Measurements from ENCODE around the gene SLC1A2.

Gene SLC1A2

GRCh38 chr11:35280727-35281126 lies 138.6 kb downstream of the SLC1A2 start:
- no peaks in the 10 kb centered on the region for H3K27me3 ChIP-seq (ENCODE audit: control insufficient read depth, insufficient read depth, low read length)
- H3K27ac ChIP-seq (ENCODE audit: low read depth, low read length): no peak overlapping the region
- no peaks in the 10 kb centered on the region; the same call in 1 of the 2 replicates for H3K4me1 ChIP-seq (ENCODE audit: control insufficient read depth, insufficient read depth, low read length)
- no peak overlapping the region for H3K9ac ChIP-seq (ENCODE audit: low read length)
- no peaks in the 10 kb centered on the region for H3K9me3 ChIP-seq (ENCODE audit: control insufficient read depth, insufficient read depth, low read depth, low read length)
- H3K36me3 ChIP-seq (ENCODE audit: control insufficient read depth, insufficient read depth, low read length): no peaks in the 10 kb centered on the region
- no peak overlapping the region for H3K4me3 ChIP-seq (ENCODE audit: low read depth, low read length)

DNA sequence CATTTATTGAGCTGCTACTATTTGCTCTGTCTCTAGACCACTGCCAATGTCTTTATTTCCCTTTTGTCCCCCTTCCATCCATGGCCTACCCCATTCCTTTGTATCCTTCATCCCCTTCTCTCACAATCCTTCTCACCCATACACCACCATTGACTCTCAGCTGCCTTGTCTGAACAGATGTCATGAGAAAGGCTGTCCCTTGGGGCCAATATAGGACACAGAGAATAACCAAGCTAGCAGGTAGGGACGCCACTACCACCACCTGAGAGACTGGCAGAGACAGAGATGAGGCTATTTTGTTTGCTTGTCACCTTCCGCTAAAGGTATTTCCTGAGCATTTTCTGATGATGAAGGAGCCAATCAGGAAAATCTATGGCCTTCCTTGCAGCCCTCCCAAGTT lies 141.5 kb downstream of the SLC1A2 start:
- Histone ChIP-seq H3K36me3 (ENCODE audit: control insufficient read depth, insufficient read depth, low read length) (no peaks in the 10 kb centered on the region), H3K27me3 (ENCODE audit: control insufficient read depth, insufficient read depth, low read length) (no peaks in the 10 kb centered on the region), H3K4me3 (ENCODE audit: low read depth, low read length) (no peak overlapping the region), H3K4me1 (ENCODE audit: control insufficient read depth, insufficient read depth, low read length) (peaks cover 6% of the 10 kb centered on the region; the same call in 1 of the 2 replicates), H3K9ac (ENCODE audit: low read length) (no peak overlapping the region), H3K27ac (ENCODE audit: low read depth, low read length) (no peak overlapping the region), H3K9me3 (ENCODE audit: control insufficient read depth, insufficient read depth, low read depth, low read length) (no peaks in the 10 kb centered on the region)

- H3K27ac ChIP-seq (ENCODE audit: low read depth, low read length): no peak overlapping the region
- peaks cover 6% of the 10 kb centered on the region; the same call in 1 of the 2 replicates for H3K4me1 ChIP-seq (ENCODE audit: control insufficient read depth, insufficient read depth, low read length)
- H3K9me3 ChIP-seq (ENCODE audit: control insufficient read depth, insufficient read depth, low read depth, low read length): no peaks in the 10 kb centered on the region
- H3K36me3 ChIP-seq (ENCODE audit: control insufficient read depth, insufficient read depth, low read length): no peaks in the 10 kb centered on the region
- no peak overlapping the region for H3K9ac ChIP-seq (ENCODE audit: low read length)
- H3K27me3 ChIP-seq (ENCODE audit: control insufficient read depth, insufficient read depth, low read length): no peaks in the 10 kb centered on the region
- no peak overlapping the region for H3K4me3 ChIP-seq (ENCODE audit: low read depth, low read length)
Measured at GRCh38 chr11:35276396-35277145, 142.8 kb downstream of the SLC1A2 start.

GRCh38 chr11:35275786-35276170 lies 143.6 kb downstream of the SLC1A2 start:
- H3K4me1 ChIP-seq (ENCODE audit: control insufficient read depth, insufficient read depth, low read length): peaks cover 6% of the 10 kb centered on the region; the same call in 1 of the 2 replicates
- H3K4me3 ChIP-seq (ENCODE audit: low read depth, low read length): no peak overlapping the region
- H3K9me3 ChIP-seq (ENCODE audit: control insufficient read depth, insufficient read depth, low read depth, low read length): no peaks in the 10 kb centered on the region
- no peaks in the 10 kb centered on the region for H3K36me3 ChIP-seq (ENCODE audit: control insufficient read depth, insufficient read depth, low read length)
- H3K27ac ChIP-seq (ENCODE audit: low read depth, low read length): no peak overlapping the region
- no peaks in the 10 kb centered on the region for H3K27me3 ChIP-seq (ENCODE audit: control insufficient read depth, insufficient read depth, low read length)
- no peak overlapping the region for H3K9ac ChIP-seq (ENCODE audit: low read length)

DNA sequence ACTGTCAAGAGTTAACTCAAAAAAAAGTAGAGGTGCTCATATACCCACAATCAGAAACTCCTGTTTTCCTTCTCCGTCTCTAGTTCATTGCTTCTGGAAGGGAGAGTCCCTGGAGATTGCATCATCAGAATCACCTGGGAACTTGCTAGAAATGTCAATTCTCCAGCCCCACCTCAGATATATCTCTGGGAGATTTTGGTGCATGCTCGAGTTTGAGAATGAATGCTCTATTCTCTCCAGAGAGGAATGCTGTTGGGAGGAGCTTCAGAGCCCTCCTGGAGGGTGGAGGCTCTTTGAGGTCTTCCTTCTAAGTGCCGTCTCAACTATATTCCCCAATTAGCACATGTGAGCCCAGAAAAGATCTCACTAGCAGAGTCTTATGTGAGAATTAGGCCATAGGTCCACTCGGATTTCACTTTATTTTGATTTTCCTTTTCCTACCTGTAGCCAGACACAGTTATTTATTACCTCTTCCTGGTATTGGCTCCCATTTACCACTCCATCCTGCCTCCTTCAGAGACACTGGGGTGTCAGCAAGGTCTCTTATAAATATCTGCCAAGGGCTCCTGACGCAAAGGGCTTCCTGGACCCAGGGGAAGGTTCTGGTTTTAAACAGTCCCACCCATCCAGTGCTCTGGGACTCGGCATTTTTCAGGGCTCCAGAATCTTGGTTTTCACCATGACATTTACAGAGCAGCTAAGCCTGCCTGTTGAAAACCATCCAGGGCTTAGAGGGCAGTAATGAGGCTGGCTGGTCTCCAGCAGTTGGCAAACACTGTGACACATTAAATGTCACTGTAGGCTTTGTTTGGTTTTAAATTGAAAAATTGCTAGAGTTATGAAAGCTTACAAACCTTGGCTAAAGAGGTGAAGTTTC lies 144.2 kb downstream of the SLC1A2 start:
- H3K4me1 ChIP-seq (ENCODE audit: control insufficient read depth, insufficient read depth, low read length): peaks cover 6% of the 10 kb centered on the region; the same call in 1 of the 2 replicates
- H3K27ac ChIP-seq (ENCODE audit: low read depth, low read length): no peak overlapping the region
- no peaks in the 10 kb centered on the region for H3K36me3 ChIP-seq (ENCODE audit: control insufficient read depth, insufficient read depth, low read length)
- no peaks in the 10 kb centered on the region for H3K27me3 ChIP-seq (ENCODE audit: control insufficient read depth, insufficient read depth, low read length)
- H3K4me3 ChIP-seq (ENCODE audit: low read depth, low read length): no peak overlapping the region
- H3K9ac ChIP-seq (ENCODE audit: low read length): no peak overlapping the region
- no peaks in the 10 kb centered on the region for H3K9me3 ChIP-seq (ENCODE audit: control insufficient read depth, insufficient read depth, low read depth, low read length)

DNA sequence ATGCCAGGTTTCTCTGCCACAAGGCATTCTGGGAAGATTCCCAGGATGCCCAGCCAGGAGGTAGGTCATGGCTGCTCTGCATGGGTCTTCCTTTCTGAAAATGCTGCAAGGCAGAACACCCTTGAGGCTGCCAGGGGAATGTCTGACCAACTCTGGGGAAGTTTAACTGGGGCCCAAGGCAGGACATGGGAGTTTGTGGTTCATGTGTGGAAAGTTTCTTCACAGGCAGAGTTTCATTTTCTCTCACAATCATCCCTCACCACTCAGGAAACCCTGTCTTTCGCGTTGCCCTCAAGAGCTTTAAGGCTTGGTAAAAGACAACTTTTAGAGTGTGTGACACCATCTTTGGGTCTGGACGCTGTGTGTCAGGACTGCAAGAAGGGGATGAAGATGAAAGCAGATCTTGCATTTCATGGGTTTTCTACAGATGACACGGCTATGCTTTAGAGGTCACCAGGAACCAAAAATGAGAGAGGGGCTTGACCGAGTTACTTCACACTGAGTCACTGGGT lies 146.9 kb downstream of the SLC1A2 start:
- Histone ChIP-seq H3K4me3 (ENCODE audit: low read depth, low read length) (no peak overlapping the region), H3K9me3 (ENCODE audit: control insufficient read depth, insufficient read depth, low read depth, low read length) (no peaks in the 10 kb centered on the region)

GRCh38 chr11:35271031-35271430 lies 148.3 kb downstream of the SLC1A2 start:
- H3K9me3 ChIP-seq (ENCODE audit: control insufficient read depth, insufficient read depth, low read depth, low read length): no peaks in the 10 kb centered on the region
- H3K9ac ChIP-seq (ENCODE audit: low read length): no peak overlapping the region
- peaks cover 6% of the 10 kb centered on the region; the same call in 1 of the 2 replicates for H3K4me1 ChIP-seq (ENCODE audit: control insufficient read depth, insufficient read depth, low read length)
- no peaks in the 10 kb centered on the region for H3K36me3 ChIP-seq (ENCODE audit: control insufficient read depth, insufficient read depth, low read length)
- H3K27ac ChIP-seq (ENCODE audit: low read depth, low read length): no peak overlapping the region
- H3K27me3 ChIP-seq (ENCODE audit: control insufficient read depth, insufficient read depth, low read length): no peaks in the 10 kb centered on the region
- H3K4me3 ChIP-seq (ENCODE audit: low read depth, low read length): no peak overlapping the region

More for the DNA sequence above, 146.9 kb downstream of the SLC1A2 start:
- H3K36me3 ChIP-seq (ENCODE audit: control insufficient read depth, insufficient read depth, low read length): no peaks in the 10 kb centered on the region
- H3K27me3 ChIP-seq (ENCODE audit: control insufficient read depth, insufficient read depth, low read length): no peaks in the 10 kb centered on the region
- peaks cover 6% of the 10 kb centered on the region; the same call in 1 of the 2 replicates for H3K4me1 ChIP-seq (ENCODE audit: control insufficient read depth, insufficient read depth, low read length)
- no peak overlapping the region for H3K9ac ChIP-seq (ENCODE audit: low read length)
- no peak overlapping the region for H3K27ac ChIP-seq (ENCODE audit: low read depth, low read length)

- Histone ChIP-seq H3K36me3 (ENCODE audit: control insufficient read depth, insufficient read depth, low read length) (no peaks in the 10 kb centered on the region), H3K27ac (ENCODE audit: low read depth, low read length) (no peak overlapping the region), H3K9me3 (ENCODE audit: control insufficient read depth, insufficient read depth, low read depth, low read length) (no peaks in the 10 kb centered on the region), H3K9ac (ENCODE audit: low read length) (no peak overlapping the region), H3K4me1 (ENCODE audit: control insufficient read depth, insufficient read depth, low read length) (peaks cover 4% of the 10 kb centered on the region; the same call in 1 of the 2 replicates), H3K4me3 (ENCODE audit: low read depth, low read length) (no peak overlapping the region), H3K27me3 (ENCODE audit: control insufficient read depth, insufficient read depth, low read length) (no peaks in the 10 kb centered on the region)
Measured at GRCh38 chr11:35270342-35270741, 149.0 kb downstream of the SLC1A2 start.

- Histone ChIP-seq H3K27me3 (ENCODE audit: control insufficient read depth, insufficient read depth, low read length) (no peaks in the 10 kb centered on the region), H3K9me3 (ENCODE audit: control insufficient read depth, insufficient read depth, low read depth, low read length) (no peaks in the 10 kb centered on the region), H3K27ac (ENCODE audit: low read depth, low read length) (no peak overlapping the region), H3K9ac (ENCODE audit: low read length) (no peak overlapping the region), H3K4me3 (ENCODE audit: low read depth, low read length) (no peak overlapping the region), H3K4me1 (ENCODE audit: control insufficient read depth, insufficient read depth, low read length) (no peaks in the 10 kb centered on the region), H3K36me3 (ENCODE audit: control insufficient read depth, insufficient read depth, low read length) (no peaks in the 10 kb centered on the region)
Measured at GRCh38 chr11:35267504-35267903, 151.9 kb downstream of the SLC1A2 start.

GRCh38 chr11:35265755-35266454 lies 153.5 kb downstream of the SLC1A2 start:
- no peaks in the 10 kb centered on the region for H3K27me3 ChIP-seq (ENCODE audit: control insufficient read depth, insufficient read depth, low read length)
- no peaks in the 10 kb centered on the region for H3K4me1 ChIP-seq (ENCODE audit: control insufficient read depth, insufficient read depth, low read length)
- no peak overlapping the region for H3K9ac ChIP-seq (ENCODE audit: low read length)
- no peaks in the 10 kb centered on the region for H3K9me3 ChIP-seq (ENCODE audit: control insufficient read depth, insufficient read depth, low read depth, low read length)
- no peak overlapping the region for H3K4me3 ChIP-seq (ENCODE audit: low read depth, low read length)
- H3K36me3 ChIP-seq (ENCODE audit: control insufficient read depth, insufficient read depth, low read length): no peaks in the 10 kb centered on the region
- H3K27ac ChIP-seq (ENCODE audit: low read depth, low read length): no peak overlapping the region

Data from HUES6 (cell line).